Measurements from ENCODE around the gene RAI1.
A peak's percentile ranks its signal among the peaks of the same experiment; 100 is the strongest.

RAI1 gene

GRCh38 chr17:17820463-17821158, 139.4 kb downstream of the RAI1 start:
- DNase-seq = no peak

GRCh38 chr17:17822189-17822588, 140.9 kb downstream of the RAI1 start:
- no peak for DNase-seq

GRCh38 chr17:17822616-17823015, 141.4 kb downstream of the RAI1 start:
- no peak for DNase-seq

GRCh38 chr17:17823433-17824118, 142.3 kb downstream of the RAI1 start:
- peak; percentile 89 for DNase-seq

GRCh38 chr17:17824119-17824782, 143.0 kb downstream of the RAI1 start:
- DNase-seq = no peak

- DNase-seq = peak; percentile 22
Observed at GRCh38 chr17:17824783-17825614, 143.7 kb downstream of the RAI1 start.

GRCh38 chr17:17826342-17826713, 145.1 kb downstream of the RAI1 start:
- DNase-seq = no peak

GRCh38 chr17:17826942-17827785, 145.9 kb downstream of the RAI1 start:
- DNase-seq = no peak

- DNase-seq = no peak
Observed at GRCh38 chr17:17827826-17828621, 146.8 kb downstream of the RAI1 start.

GRCh38 chr17:17830269-17830567, 149.0 kb downstream of the RAI1 start:
- DNase-seq = no peak

- no peak for DNase-seq
Observed at GRCh38 chr17:17830740-17831207, 149.5 kb downstream of the RAI1 start.

GRCh38 chr17:17831208-17832031, 150.2 kb downstream of the RAI1 start:
- DNase-seq = no peak

GRCh38 chr17:17832032-17832363, 150.7 kb downstream of the RAI1 start:
- no peak for DNase-seq

GRCh38 chr17:17833658-17834357, 152.6 kb downstream of the RAI1 start:
- DNase-seq = no peak

- no peak for DNase-seq
Observed at GRCh38 chr17:17834974-17835373, 153.7 kb downstream of the RAI1 start.

- no peak for DNase-seq
Observed at GRCh38 chr17:17835415-17836249, 154.4 kb downstream of the RAI1 start.

GRCh38 chr17:17836250-17836817, 155.1 kb downstream of the RAI1 start:
- peak; percentile 97 for DNase-seq

GRCh38 chr17:17836818-17837379, 155.6 kb downstream of the RAI1 start, which contains the start of gene SREBF1:
Gene SREBF1 (minus strand): TSS chr17:17836986. CDS start chr17:17836817, 169 bp downstream.
- peak; percentile 78 for DNase-seq

Measured in CD4-positive, alpha-beta T cell treated with Interleukin-21 for 1 hour (primary cell).